GM20000 (cell line): ENCODE data around the gene TAS2R13.

Source experiments
- DNase-seq: peaks from one replicate; pipeline ENCODE4 v3.0.0; 2012; ENCODE audit warnings: low spot score
- TF ChIP-seq, protein P1 (sequence below): IDR thresholded peaks from 2 replicates; pipeline ENCODE4 v1.5.1; 2012; ENCODE audit warnings: mild to moderate bottlenecking, control low read depth; ENCODE audit errors: extremely low read depth, missing control alignments

The TAS2R13 gene

DNA sequence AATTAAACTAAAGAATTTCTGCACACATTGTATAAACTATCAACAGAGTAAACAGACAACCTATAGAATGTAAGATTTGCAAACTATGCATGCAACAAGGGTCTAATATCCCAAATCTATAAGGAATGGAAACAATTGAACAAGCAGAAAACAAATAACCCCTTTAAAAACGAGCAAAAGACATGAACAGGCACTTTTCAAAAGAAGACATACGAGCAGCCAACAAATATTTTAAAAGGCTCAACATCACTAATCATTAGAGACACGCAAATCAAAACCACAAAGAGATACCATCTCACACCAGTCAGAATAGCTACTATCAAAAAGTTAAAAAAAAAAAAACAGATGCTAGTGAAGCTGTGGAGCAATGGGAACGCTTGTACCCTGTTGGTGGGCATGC is 4.7 kb downstream of the TAS2R13 start:
- DNase-seq: no peak
- TF ChIP-seq, protein P1, sequence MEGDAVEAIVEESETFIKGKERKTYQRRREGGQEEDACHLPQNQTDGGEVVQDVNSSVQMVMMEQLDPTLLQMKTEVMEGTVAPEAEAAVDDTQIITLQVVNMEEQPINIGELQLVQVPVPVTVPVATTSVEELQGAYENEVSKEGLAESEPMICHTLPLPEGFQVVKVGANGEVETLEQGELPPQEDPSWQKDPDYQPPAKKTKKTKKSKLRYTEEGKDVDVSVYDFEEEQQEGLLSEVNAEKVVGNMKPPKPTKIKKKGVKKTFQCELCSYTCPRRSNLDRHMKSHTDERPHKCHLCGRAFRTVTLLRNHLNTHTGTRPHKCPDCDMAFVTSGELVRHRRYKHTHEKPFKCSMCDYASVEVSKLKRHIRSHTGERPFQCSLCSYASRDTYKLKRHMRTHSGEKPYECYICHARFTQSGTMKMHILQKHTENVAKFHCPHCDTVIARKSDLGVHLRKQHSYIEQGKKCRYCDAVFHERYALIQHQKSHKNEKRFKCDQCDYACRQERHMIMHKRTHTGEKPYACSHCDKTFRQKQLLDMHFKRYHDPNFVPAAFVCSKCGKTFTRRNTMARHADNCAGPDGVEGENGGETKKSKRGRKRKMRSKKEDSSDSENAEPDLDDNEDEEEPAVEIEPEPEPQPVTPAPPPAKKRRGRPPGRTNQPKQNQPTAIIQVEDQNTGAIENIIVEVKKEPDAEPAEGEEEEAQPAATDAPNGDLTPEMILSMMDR: no peak

DNA sequence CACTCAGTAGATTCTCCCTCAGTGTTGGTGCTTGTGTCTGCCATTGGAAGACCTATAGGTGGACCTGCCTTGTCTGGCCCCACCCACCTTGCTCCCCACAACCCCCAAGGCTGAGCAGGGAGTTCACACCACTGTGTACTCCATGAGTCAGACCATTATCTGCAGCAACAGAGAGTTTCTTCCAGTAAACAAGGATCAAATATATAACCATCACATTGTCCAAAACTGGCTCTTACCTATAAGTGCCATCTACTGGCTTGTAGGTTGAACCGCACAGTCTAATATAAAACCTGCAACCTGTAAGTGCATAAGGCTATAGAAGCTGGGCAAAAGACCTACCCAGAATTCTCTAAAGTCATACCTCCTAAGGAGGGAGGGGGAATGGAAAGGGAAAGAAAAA is 7.9 kb downstream of the TAS2R13 start:
- TF ChIP-seq, protein P1: no peak
- no peak for DNase-seq

DNA sequence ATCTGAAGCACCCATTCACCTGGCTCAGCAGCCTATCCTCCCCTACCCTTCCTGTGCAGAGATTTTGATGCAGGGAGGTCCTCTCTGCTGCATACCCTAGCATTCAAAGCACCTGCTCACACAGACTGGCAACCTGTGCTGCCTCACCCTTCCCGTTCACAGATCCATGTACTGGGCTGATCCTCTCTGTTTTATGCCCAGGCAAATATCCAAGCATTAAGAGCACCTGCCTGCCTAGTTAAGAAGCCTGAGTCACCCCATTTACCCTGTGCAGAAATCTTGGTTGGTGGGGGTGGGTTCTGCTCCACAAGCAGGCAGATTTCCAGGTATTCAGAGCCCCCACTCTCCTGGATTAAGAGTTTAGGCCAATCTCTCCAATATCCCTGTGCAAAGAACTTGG is 8.4 kb downstream of the TAS2R13 start:
- TF ChIP-seq, protein P1: no peak
- no peak for DNase-seq

DNA sequence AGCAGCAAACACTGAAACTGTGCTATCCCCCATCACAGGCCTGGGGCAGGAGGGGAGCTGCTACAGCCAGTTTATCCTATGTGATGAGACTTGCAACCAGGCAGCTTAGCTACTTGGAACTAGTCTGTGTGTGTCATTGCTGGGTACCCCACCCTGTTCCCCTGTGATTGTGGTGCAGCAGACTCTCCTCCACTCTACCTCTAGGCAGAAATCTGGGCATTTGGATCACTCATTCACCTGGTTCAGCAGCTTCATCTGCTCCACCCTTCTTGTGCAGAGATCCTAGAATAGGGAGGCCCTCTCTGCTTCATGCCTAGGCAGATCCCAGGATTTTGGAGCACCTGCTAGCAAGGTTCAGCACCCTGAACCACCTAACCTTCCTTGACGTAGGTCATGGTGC is 8.8 kb downstream of the TAS2R13 start:
- TF ChIP-seq, protein P1: no peak
- DNase-seq: no peak

DNA sequence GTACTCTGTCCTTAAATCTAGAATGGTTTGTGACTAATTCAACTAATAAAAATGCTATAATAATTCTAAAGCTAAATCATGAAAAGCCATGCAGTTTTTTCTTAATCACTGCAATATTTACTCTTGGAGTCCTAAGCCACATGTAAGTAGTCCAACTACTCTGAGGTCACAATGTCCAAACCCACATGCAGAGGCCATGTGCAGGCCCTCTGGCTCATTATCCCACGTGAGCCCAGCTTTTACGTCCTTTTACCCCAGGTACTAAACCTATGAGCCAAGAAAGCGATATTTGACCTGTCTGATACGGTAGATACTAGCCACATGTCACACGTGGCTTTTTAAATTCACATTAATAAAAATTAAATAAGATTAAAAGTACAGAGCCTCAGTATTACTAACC is 12.5 kb downstream of the TAS2R13 start:
- no peak for DNase-seq
- TF ChIP-seq, protein P1: no peak

DNA sequence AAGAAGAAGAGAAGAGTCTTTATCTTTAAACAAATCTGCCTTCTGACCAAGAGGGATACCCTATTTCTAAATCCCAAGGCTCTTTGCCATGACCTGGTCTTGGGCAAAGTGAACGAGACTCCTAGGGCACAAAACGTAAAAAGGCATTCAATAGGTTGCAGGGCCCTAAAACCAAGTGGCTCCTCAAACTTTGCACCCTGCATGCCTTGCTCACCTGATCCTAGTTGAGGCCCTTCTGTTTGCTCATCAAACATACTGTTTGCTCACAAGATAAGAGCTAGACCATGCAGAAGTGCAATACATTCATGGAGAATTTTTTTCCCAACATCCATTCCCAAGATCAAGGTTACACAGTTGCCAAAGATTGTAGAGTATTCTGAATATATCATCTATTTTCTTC is 17.4 kb downstream of the TAS2R13 start:
- DNase-seq: no peak
- TF ChIP-seq, protein P1: no peak

DNA sequence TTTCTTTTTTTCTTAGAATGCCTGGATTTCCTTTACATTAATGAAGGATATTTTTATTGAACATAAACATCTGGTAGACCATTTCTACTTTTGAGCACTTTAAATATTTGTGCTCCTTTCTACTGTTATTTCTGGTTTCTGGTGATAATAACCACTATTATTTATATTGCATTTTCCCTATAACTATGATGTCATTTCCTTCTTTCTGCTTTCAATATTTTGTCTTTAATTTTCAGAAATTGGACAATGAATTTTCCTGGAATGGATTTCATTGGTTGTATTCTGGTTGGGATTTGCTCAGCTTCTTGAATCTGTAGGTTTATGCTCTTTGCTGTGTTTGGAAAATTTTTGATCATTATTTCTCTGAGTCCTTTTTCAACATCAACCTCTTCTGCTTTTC is 20.1 kb downstream of the TAS2R13 start:
- no peak for DNase-seq
- TF ChIP-seq, protein P1: no peak
